GM18870 (cell line): ENCODE data around the gene SLC30A5.
A peak's percentile ranks its signal among the peaks of the same experiment; 100 is the strongest.
"Not testable (repeated sequence)": the region's sequence is repeated elsewhere in the genome, so short reads cannot be mapped to it uniquely, and the experiment has no call there.

Experiments
- ATAC-seq: cut with Tn5 transposase; IDR thresholded peaks from one replicate; pipeline ENCODE4 v1.9.1; 2021; ENCODE audit warnings: moderate library complexity; ENCODE audit not compliant: unreplicated experiment

Gene SLC30A5

DNA sequence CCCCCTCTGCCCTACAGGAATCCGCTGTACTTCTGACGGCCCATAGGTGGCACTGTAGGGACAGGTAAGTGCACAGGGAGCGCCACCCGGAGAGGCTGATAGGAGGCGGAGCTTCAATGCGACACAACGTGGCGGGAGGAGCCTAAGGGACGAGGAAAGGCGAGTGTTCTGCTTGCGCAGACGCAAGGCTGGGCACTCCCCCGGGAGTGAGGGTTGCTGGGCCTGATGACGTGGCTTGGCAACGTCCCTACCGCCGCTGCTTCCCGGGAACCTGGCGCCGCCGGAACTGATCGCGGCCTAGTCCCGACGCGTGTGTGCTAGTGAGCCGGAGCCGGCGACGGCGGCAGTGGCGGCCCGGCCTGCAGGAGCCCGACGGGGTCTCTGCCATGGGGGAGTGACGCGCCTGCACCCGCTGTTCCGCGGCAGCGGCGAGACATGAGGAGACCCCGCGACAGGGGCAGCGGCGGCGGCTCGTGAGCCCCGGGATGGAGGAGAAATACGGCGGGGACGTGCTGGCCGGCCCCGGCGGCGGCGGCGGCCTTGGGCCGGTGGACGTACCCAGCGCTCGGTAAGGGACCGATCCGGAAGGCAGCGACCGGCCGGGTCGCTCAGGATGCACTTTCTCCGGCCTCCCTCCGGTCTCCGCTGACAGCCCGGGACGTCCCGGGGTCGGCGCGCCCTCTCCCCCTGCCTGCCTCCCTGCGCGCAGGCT lies at the start of gene SLC30A5:
TSS of gene SLC30A5 (plus strand) at position 244 of the 712 bp plus-strand sequence. CDS start at position 486, 242 bp downstream.
- ATAC-seq = peak; percentile 97

- not testable (repeated sequence) for ATAC-seq
Observed at GRCh38 chr5:69045213-69045612, 48.6 kb upstream of the SLC30A5 start.

- no peak for ATAC-seq
Observed at GRCh38 chr5:69046375-69046957, 47.3 kb upstream of the SLC30A5 start.

DNA sequence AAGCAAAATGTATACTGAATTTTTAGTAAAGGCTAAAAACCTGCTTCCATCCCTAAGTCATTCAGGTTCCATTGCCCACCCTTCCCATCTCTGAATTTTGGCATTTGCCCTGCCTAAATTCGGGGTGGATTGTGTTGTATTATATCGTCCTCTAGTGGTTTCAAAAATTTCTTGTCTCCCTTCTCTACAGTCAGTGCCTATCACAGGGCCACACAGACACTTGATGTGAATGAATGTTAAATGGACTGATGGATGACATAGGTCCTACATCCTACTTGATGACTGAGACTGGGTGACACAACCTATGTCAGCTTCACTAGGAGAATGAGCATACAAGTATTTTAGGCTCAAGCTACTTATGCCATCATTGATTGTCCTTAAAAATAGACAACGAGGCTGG lies 45.6 kb upstream of the SLC30A5 start:
- no peak for ATAC-seq

DNA sequence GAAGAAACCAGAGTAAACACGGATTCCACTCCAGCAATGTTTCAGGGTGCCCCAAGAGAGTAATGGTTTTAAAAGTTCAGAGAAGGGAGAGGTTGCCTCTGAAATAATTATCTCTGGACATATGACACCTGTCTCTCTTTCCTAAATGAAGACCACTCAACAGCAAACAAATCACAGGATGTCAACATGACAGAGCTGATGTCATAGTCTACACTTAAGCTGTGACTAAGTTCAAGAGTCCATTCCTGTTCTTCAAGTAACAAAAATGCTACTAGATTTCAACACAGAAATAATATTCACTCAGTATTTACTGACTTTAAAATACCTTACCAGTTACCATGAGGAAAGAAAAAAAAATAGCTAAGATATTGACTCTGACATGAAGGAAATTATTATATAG lies 44.7 kb upstream of the SLC30A5 start:
- no peak for ATAC-seq

- ATAC-seq = no peak
Observed at GRCh38 chr5:69049796-69050195, 44.0 kb upstream of the SLC30A5 start.

GRCh38 chr5:69050214-69050613 lies 43.6 kb upstream of the SLC30A5 start:
- no peak for ATAC-seq

GRCh38 chr5:69052181-69052580 lies 41.6 kb upstream of the SLC30A5 start:
- ATAC-seq = no peak

GRCh38 chr5:69074664-69075521 lies 18.9 kb upstream of the SLC30A5 start:
- no peak for ATAC-seq

GRCh38 chr5:69075522-69076179 lies 18.2 kb upstream of the SLC30A5 start:
- no peak for ATAC-seq

GRCh38 chr5:69078921-69079540 lies 14.8 kb upstream of the SLC30A5 start:
- ATAC-seq = no peak

GRCh38 chr5:69079556-69079955 lies 14.3 kb upstream of the SLC30A5 start:
- ATAC-seq = no peak

- ATAC-seq = no peak
Observed at GRCh38 chr5:69083412-69083811, 10.4 kb upstream of the SLC30A5 start.

- no peak for ATAC-seq
Observed at GRCh38 chr5:69084195-69084594, 9.6 kb upstream of the SLC30A5 start.

- ATAC-seq = no peak
Observed at GRCh38 chr5:69084903-69085302, 8.9 kb upstream of the SLC30A5 start.

DNA sequence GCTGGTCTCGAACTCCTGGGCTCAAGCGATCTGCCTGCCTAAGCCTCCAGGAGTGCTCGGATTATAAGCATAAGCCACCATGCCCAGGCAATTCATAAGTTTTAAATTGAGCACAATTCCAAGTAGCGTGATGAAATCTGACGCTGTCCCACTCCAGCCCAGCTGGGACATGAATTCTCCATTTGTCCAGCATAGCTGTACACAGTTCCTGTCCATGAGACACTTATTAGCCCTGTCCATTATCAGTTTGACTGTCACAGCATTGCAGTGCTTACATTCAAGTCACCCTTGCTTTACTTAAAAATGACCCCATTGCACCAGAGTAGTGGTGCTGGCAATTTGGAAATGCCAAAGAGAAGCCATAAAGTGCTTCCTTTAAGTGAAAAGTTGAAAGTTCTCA lies 7.6 kb upstream of the SLC30A5 start:
- no peak for ATAC-seq

- ATAC-seq = not testable (repeated sequence)
Observed at GRCh38 chr5:69088006-69088405, 5.8 kb upstream of the SLC30A5 start.

DNA sequence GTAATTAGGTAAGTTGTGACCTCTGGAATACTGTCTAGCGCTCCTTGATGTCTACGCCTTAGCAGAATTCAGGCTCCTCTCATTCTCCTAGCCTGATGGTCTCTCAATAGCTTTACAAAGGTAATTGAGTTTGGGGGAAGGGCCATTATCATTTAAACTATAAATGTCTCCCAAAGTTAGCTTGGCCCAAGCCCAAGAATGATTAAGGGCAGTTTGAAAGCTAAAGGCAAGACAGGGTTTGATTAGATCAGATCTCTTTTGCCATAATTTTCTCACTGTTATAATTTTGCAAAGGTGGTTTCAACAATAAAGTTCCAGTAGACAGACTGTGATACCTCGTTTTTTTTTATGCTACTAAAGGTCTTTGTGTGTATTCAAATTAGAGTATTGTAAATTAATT lies 3.7 kb upstream of the SLC30A5 start:
- ATAC-seq = no peak

DNA sequence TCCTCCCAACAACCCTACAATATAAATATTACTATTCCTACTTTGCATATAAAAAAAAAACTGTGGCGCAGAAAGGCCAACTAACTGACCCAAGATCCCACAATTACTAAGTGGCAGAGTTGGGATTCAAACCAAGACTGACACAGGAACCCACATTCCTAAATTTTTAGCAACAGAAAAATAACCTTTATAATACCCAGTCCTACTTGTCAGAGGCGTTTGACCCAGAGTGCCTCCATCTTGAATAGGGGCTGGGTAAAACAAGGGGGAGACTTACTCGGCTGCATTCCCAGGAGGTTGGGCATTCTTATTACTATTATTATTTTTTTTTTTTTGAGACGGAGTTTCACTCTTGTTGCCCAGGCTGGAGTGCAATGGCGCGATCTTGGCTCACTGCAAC lies 2.0 kb upstream of the SLC30A5 start:
- ATAC-seq = no peak

DNA sequence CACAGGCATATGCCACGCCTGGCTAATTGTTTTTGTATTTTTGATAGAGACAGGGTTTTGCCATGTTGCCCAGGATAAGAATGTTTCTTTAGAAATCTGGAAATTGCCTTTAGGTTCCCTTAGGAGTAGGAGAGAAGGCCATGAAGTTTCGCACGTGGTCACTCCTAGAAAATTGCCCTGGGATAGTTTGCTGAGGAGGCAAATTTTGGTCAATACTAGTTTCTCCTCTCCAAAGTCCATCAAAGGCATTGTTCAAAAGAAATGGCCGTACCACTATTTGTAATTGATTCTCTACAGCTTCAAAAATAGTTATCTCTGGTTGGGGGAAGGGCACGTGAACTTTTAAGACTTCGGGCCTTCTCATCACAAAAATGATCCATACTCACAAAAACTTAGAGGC lies 845 bp upstream of the SLC30A5 start:
- no peak for ATAC-seq

DNA sequence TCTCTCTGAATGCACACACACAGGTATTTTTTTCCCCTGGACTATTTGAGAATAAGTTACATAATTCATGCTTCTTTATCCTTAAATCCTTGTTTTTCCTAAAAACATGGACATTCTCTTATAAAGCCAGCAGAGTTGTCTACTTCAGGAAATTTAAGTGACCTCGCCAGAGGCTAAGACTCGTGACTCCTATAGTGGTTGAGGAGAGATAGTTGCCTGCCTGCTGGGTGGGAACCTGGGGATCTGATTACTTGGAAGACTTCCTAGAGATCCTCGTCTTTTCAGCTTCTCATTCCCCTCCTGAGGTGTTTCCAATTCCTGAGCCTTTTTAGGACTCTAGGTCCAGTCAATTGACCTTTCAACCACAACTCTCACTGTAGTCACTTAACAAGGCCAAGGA lies 5.5 kb downstream of the SLC30A5 start:
- no peak for ATAC-seq
